ENCODE measurements around the gene ABCC4.
"Not testable (repeated sequence)": the region's sequence is repeated elsewhere in the genome, so short reads cannot be mapped to it uniquely, and the experiment has no call there.

ABCC4 gene

DNA sequence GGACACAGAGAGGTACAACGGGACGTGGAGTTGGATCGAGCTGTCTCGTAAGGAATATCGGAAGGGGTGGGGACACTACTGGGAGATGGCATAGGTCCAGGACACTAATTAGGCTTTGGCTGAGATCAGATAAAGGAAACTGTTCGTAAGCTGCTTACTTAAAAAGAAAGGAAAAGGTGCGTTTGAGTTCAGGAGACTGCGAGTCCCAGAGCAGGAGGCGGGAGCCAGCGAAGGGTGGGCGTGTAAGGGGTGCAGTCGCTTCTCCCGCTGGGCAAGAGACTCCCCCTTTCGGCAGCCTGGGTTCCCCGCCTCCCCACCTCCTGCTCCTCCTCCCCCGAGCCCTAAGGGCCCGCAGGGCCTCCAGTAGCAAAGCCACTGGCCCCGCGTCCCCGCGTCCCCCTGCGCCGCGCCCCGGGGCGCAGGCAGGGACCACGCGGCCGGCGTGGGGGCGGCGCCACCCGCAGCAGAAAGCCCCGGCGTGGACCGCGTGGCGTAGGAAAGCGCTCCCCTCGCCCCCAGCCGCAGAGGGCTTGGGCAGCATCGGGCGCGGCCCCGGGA, 547 bp downstream of the ABCC4 start:
- peak; percentile 55 for DNase-seq (ENCODE audit: insufficient read length, low spot score)
- no peak for FAIRE-seq

GRCh38 chr13:95298971-95299621, 2.2 kb downstream of the ABCC4 start:
- FAIRE-seq (no peak), DNase-seq (ENCODE audit: insufficient read length, low spot score) (no peak)

- no peak for FAIRE-seq
Measured at GRCh38 chr13:95298169-95298965, 2.9 kb downstream of the ABCC4 start.

GRCh38 chr13:95296326-95296925, 4.8 kb downstream of the ABCC4 start:
- FAIRE-seq (no peak), DNase-seq (ENCODE audit: insufficient read length, low spot score) (no peak)

More at GRCh38 chr13:95298169-95298965, 2.9 kb downstream of the ABCC4 start:
- no peak for DNase-seq (ENCODE audit: insufficient read length, low spot score)

- FAIRE-seq (no peak), DNase-seq (ENCODE audit: insufficient read length, low spot score) (no peak)
Measured at GRCh38 chr13:95295026-95295425, 6.2 kb downstream of the ABCC4 start.

GRCh38 chr13:95292622-95293021, 8.6 kb downstream of the ABCC4 start:
- no peak for DNase-seq (ENCODE audit: insufficient read length, low spot score)
- no peak for FAIRE-seq

DNA sequence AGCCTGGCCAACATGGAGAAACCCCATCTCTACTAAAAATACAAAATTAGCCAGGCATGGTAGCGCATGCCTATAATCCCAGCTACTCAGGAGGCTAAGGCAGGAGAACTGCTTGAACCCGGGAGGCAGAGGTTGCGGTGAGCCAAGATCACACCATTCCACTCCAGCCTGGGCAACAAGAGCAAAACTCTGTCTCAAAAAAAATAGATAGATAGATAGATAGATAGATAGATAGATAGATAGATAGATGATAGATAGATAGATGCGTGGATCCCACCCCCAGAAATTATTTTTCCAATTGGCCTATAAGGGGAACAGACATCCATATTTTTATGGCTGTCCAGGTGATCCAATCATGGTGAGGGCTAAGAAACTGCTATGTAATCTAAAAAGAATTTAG, 11.3 kb downstream of the ABCC4 start:
- FAIRE-seq; DNase-seq (ENCODE audit: insufficient read length, low spot score): not testable (repeated sequence)

DNA sequence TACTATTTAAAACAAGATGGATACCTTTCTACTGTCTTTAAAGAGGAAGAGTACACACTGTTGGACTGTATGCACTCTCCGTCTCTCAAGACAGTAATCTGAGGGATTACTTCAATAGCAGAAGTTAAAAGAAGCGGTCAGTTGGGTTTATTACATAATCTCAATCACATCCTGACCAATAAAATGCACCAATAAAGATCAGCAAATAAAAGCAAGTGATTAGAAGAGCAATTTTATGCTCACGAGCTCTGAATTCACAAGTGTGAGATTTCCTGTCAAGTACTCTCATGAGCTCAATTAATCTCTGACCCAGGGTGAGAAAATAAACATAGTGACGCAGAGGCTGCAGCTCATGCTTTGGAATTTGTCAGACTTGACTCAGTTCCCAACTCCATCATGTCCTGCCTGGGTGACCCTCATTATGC, 12.2 kb downstream of the ABCC4 start:
- no peak for FAIRE-seq
- DNase-seq (ENCODE audit: insufficient read length, low spot score), result no peak

GRCh38 chr13:95284436-95284835, 16.8 kb downstream of the ABCC4 start:
- DNase-seq (ENCODE audit: insufficient read length, low spot score) (no peak), FAIRE-seq (no peak)

- DNase-seq (ENCODE audit: insufficient read length, low spot score) (no peak), FAIRE-seq (no peak)
Measured at GRCh38 chr13:95279016-95279415, 22.2 kb downstream of the ABCC4 start.

DNA sequence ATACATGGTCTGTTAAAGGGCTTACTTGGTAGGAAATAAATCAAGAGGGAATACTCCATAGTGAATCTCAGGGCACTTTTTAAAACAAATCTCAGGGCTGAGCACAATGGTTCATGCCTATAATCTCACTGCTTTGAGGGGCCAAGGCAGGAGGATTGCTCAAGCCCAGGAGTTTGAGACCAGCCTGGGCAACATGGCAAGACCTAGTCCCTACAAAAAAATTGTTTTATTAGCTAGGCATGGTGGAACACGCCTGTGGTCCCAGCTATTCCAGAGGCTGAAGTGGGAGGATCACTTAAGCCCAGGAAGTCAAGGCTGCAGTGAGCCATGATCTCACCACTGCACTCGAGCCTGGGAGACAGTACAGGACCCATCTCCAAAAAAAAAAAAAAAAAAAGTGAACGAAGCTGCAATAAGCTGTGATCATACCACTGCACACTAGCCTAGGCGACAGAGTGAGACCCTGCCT, 25.2 kb downstream of the ABCC4 start:
- FAIRE-seq, result no peak

DNA sequence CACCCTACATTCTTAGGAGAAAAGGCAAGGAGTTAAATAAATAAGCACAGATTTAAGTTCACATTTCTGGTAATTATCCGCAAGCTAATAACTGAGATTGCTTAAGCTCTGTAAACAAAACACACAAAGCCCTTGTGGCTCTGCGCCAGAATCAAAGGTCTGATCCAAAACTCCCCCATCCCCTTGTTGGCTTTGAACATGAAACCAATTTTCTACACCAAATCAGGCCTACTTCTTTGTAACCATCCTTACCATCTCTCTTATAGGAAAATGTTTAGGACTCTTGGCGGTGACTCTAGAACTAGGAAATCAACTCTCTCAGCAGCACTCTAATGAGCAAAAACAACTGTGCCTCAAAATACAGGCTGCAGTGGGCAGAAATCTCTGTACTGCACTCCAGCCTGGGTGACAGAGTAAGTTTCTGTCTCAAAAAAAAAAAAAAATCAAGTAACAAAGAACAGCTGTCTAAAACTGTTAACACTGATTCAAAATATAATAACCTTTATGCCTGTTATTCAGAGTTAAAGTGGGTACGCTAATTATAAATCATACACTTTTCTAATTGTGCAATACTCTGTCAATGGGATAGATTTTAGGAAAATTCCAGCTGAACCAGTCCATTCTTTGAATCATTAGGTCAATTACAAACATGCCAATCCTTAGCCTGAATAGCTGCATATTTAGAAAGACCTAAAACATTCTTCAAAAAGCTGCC, 25.8 kb downstream of the ABCC4 start:
- DNase-seq (ENCODE audit: insufficient read length, low spot score) (no peak), FAIRE-seq (no peak)

More for the DNA sequence above, 25.2 kb downstream of the ABCC4 start:
- DNase-seq (ENCODE audit: insufficient read length, low spot score), result no peak

- FAIRE-seq; DNase-seq (ENCODE audit: insufficient read length, low spot score): not testable (repeated sequence)
Measured at GRCh38 chr13:95273592-95274132, 27.6 kb downstream of the ABCC4 start.

DNA sequence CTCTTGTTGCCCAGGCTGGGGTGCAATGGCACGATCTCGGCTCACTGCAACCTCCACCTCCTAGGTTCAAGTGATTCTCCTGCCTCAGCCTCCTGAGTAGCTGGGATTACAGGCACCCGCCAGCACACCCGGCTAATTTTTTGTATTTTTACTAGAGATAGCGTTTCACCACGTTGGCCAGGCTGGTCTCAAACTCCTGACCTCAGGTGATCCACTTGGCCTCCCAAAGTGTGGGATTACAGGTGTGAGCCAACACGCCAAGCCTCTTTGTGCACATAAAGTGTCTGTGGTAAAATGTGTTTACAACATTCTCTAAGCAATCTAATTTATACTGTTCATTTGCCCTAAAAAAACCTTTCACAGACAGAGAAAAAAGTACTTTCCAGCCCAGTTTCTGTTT, 29.2 kb downstream of the ABCC4 start:
- not testable (repeated sequence) for DNase-seq (ENCODE audit: insufficient read length, low spot score); FAIRE-seq

DNA sequence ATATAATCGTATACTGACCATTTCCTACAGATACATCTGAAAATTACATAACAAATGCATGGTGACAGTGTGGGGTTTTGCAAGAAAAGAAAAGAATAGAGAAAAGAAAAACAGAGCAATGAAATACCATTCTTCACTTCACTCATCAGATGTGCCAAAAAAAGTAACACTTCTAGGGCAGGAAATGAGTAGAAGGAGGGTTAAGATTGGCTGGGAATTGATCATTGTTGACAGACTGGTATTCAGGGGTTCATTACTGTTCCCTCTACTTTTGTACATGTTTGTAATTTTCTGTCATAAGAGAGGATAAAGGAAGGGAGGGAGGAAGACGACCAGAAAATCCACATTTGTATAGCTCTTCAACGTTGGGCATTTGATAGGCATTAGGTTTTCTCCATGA, 31.5 kb downstream of the ABCC4 start:
- FAIRE-seq (no peak), DNase-seq (ENCODE audit: insufficient read length, low spot score) (no peak)

GRCh38 chr13:95268343-95269065, 32.7 kb downstream of the ABCC4 start:
- not testable (repeated sequence) for FAIRE-seq; DNase-seq (ENCODE audit: insufficient read length, low spot score)

DNA sequence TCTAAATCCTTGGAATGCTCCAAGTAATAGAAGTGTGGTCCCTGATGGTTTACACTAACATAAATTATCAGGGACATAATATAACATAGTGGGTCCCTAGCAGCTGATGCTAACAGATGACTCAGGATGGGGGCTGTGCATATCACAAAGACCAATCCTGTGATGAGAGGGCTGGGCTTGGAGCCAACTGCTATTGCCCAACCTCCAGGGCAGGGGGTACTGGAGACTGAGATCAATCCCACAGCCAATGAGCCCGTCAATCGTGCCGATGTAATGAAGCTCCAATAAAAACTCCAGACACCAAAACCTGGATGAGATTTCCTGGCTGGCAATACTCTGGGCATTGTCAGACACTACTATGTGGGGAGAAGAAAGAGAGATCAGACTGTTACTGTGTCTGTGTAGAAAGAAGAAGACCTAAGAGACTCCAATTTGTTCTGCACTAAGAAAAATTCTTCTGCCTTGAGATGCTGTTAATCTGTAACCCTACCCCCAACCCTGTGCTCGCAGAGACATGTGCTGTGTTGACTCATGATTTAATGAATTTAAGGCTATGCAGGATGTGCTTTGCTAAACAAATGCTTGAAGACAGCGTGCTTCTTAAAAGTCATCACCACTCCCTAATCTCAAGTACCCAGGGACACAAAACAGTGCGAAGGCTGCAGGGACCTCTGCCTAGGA, 33.4 kb downstream of the ABCC4 start:
- FAIRE-seq, result no peak
- peak; percentile 66 for DNase-seq (ENCODE audit: insufficient read length, low spot score)

DNA sequence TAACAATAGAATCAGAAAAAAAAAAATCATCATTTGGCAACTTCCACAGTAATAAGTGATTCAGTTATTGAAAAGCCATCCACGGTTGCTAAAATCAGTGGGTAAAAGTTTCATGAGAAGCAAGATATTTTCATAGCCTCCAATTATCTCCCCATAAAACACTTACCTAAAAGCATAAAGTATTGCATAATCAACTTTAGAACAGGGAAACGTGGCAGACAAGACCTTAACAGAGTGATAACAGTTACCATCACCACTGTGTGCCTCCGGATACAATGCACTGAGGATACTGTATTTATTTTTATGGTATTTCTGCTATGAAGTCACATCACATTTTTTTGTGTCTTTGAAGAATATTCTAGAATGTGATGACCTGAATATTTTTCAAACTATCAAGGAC, 37.0 kb downstream of the ABCC4 start:
- FAIRE-seq, result no peak
- no peak for DNase-seq (ENCODE audit: insufficient read length, low spot score)

- FAIRE-seq, result no peak
- DNase-seq (ENCODE audit: insufficient read length, low spot score), result no peak
Measured at GRCh38 chr13:95262837-95263384, 38.3 kb downstream of the ABCC4 start.
